Epithelial cell of proximal tubule (primary cell): ENCODE measurements around the gene SORBS1. TPM values are rescaled to one million over a fixed set of nuclear protein-coding genes. Genes with fewer than 3 reads are reported as not detected.

Source experiments
- DNase-seq: peaks from one replicate; pipeline ENCODE4 v3.0.0-alpha.2; 2011; ENCODE audit warnings: low read depth
- H3K4me3 ChIP-seq: 2 replicates; pipeline ENCODE4 v1.5.1; 2011; ENCODE audit warnings: low read depth, mild to moderate bottlenecking, low read length
- total RNA-seq: library from RNA; depleted of rRNA; stranded (reverse); fragments of >200 nt; gene quantifications from 2 replicates; pipeline ENCODE4 v1.2.3, GENCODE V29; 2015
- TF ChIP-seq, protein P1 (sequence below): conservative IDR thresholded peaks from 2 replicates; pipeline ENCODE4 v1.5.1; 2012; ENCODE audit warnings: low read depth, mild to moderate bottlenecking, low read length

Gene SORBS1
- total RNA-seq, 1 donor from 2014 or later = 7.0 TPM

DNA sequence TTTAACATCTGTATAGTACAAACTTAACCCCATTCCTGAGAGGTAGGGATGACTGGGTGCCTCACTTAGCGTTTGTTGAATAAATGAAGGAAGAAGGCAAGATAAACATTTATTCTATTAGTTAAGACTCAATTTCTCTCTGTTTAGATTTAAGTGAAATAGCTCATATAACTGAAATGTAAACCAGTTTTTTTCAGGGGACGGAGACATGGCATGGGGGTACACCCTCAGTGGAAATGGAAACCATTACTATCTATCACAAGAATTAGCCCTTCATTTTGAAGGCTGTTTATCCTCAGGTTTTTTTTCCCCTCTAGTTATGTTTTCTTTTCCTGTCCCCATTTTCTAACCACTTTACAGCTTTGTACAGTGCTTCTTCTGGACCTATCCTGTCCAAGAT, 234.8 kb downstream of the SORBS1 start:
- DNase-seq = no peak
- no peak overlapping the region for H3K4me3 ChIP-seq
- TF ChIP-seq, protein P1, sequence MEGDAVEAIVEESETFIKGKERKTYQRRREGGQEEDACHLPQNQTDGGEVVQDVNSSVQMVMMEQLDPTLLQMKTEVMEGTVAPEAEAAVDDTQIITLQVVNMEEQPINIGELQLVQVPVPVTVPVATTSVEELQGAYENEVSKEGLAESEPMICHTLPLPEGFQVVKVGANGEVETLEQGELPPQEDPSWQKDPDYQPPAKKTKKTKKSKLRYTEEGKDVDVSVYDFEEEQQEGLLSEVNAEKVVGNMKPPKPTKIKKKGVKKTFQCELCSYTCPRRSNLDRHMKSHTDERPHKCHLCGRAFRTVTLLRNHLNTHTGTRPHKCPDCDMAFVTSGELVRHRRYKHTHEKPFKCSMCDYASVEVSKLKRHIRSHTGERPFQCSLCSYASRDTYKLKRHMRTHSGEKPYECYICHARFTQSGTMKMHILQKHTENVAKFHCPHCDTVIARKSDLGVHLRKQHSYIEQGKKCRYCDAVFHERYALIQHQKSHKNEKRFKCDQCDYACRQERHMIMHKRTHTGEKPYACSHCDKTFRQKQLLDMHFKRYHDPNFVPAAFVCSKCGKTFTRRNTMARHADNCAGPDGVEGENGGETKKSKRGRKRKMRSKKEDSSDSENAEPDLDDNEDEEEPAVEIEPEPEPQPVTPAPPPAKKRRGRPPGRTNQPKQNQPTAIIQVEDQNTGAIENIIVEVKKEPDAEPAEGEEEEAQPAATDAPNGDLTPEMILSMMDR = no peak

DNA sequence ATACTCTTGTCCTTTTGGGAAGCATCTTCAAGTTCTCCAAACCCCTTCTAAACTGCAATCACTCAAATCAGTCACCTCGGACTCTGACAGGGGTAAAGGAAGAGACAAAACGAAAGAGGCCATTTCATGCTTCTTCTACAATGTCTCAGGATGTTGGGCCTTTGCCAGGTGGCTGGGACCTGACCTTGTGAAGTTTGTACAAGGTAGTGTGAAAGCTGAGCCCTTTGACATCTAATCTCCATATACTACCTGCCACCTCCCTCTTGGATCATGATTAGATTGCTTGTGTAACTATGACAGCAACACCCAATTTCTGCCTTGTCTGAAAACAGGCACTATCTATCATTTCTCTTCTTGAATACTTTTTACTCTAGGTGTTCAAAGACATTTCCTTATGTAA, 235.3 kb downstream of the SORBS1 start:
- H3K4me3 ChIP-seq = no peak overlapping the region
- TF ChIP-seq, protein P1 = no peak
- no peak for DNase-seq

DNA sequence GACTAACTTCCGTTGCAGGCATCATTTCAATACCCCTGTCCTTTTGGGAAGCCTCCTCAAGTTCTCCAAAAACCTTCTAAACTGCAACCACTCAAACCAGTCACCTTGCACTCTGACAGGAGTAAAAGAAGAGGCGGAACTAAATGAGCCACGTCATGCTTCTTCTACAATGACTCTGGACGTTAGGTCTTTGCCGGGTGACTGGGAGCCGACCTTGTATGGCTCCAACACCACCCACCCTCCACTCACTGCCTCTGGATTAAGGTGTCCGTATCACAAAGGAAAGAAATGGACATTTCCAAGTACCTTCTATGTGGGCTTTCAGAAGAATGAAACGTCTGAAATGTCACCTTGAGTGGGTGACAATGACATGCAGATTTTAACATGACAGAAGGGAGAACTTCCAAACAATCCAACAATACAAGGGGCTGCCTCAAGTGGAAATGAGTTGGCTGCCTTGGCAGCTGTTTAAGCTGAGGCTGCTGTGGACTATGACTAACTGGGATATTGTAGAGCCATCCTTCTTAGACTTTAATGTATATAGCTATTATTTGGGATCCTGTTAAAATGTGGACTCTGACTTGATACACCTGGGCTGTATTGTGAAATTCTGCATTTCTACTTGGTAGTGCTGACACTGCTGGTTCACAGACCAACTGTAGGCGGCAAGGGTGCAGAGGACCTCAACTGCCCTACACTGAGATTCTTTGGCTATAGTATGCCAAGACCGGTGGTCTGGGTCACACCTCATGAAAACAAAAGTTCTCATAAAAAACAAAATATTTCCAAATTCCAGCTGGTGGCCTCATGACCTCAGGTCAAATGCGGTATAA, 236.5 kb downstream of the SORBS1 start:
- DNase-seq = no peak
- TF ChIP-seq, protein P1 = no peak

DNA sequence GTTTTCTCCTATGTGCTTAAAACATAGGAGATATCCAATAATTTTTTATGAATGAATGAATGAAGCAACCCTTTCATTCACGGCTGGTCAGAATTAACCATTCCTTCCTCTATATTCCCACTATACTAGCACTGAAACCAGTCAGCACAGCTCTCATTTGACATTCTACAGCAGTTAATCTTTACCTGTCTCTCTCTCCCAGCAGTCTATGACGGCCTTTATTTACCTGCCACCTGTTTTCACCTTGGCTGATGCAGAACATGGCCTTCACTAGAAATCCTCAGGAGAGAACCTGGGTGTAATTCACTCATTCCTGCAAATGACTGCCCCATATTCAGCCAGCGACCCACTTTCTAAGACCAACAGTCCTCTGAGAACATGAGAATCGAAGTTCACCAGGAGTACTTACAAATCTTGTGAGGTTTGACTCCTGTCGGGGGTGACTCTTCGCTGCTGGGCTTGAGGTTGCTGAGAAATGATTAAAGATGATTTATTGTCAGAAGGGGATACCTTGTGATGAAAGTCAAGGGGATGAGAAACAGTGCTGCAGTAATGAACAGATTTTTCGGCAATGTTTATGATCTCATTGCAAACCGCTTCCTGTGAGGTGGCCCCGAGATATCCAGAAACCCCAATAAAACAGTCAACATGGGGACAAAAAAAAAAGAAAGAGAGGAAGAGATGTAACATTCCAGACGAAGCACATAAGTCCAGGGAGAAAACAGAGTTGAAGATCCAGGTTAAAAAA, 239.4 kb downstream of the SORBS1 start:
- H3K4me3 ChIP-seq = no peak overlapping the region
- no peak for DNase-seq
- TF ChIP-seq, protein P1 = no peak

More for the DNA sequence above, 236.5 kb downstream of the SORBS1 start:
- H3K4me3 ChIP-seq = no peak overlapping the region

DNA sequence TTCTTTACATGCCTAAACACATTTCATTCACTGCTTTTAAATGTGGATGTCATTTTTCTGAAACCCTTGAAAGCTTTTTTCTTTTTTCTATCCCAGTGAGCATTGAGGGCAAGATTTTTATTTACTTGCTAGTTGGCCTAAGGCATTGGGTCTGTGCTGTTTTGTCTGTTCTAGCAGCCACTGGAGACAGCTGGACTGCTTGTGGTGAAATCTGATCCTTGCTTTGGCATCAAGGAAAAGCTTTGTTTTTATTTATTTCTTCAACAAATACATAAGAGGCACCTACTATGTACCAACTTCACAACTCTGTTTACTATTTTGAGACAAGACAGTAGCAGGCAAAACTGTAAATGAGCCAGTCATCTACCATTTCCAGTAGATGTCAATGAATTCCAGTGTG, 241.9 kb downstream of the SORBS1 start:
- DNase-seq = no peak
- TF ChIP-seq, protein P1 = no peak
- H3K4me3 ChIP-seq = no peak overlapping the region

DNA sequence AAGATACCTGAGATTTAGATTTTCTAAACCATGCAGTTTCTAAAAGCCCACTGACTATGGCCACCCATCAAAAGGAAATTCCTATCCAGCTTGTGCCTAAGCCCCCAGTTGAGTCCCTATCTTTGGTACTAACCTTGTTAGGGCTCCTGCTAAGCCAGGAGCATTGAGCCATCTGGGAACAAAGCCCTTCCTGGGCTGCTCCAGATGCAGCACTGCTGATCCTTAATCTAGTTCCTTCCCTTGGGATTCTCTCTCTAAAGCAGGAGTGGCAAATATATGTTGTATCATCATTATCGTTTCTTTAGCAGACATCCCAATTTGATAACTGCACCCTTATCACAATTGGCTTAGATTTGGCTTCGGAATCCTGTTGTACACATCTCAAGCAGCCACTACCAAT, 245.7 kb downstream of the SORBS1 start:
- TF ChIP-seq, protein P1 = no peak
- no peak for DNase-seq
- H3K4me3 ChIP-seq = no peak overlapping the region
